Mammary epithelial cell (primary cell): ENCODE measurements around the gene ANKRD29.

Source experiments
- CTCF ChIP-seq, 2 donors: IDR thresholded peaks in 1 of 2; conservative IDR thresholded peaks in 1 of 2; 2 replicates each; pipeline ENCODE4 v1.5.1; 2011 to 2012; ENCODE audit warnings: inconsistent platforms in 2 of 2, low read length in 2 of 2, mild to moderate bottlenecking in 2 of 2, control low read depth in 1 of 2, low read depth in 1 of 2; ENCODE audit not compliant: insufficient read depth in 1 of 2; ENCODE audit errors: extremely low read depth in 1 of 2
- EZH2 ChIP-seq: IDR thresholded peaks from 2 replicates; pipeline ENCODE4 v1.6.1; 2012; ENCODE audit warnings: low read length, inconsistent platforms, borderline replicate concordance

- TF ChIP-seq CTCF (conservative IDR thresholded peaks at IDR 0.05 in 1 of 2, IDR thresholded peaks at IDR 0.05 in 1 of 2; ENCODE audit: extremely low read depth in 1 of 2, insufficient read depth in 1 of 2, low read depth in 1 of 2, low read length in 2 of 2) (no peak), EZH2 (no peak)
These were observed 31.1 kb upstream of the ANKRD29 start for GRCh38 chr18:23693846-23694245.
